HG02840 (cell line): ENCODE measurements around the gene NEK11.
"Not testable (repeated sequence)": the region's sequence is repeated elsewhere in the genome, so short reads cannot be mapped to it uniquely, and the experiment has no call there.

Experiments
- ATAC-seq: cut with Tn5 transposase; IDR thresholded peaks from one replicate; pipeline ENCODE4 v1.9.1; 2021; ENCODE audit warnings: mild to moderate bottlenecking, moderate library complexity, moderate number of reproducible peaks; ENCODE audit not compliant: unreplicated experiment, low FRiP score

Gene NEK11

GRCh38 chr3:131349454-131349853 lies 322.8 kb downstream of the NEK11 start:
- ATAC-seq, result no peak

GRCh38 chr3:131349946-131350347 lies 323.3 kb downstream of the NEK11 start:
- ATAC-seq, result no peak

- no peak for ATAC-seq
Measured at GRCh38 chr3:131350506-131350905, 323.8 kb downstream of the NEK11 start.

- ATAC-seq, result no peak
Measured at GRCh38 chr3:131353016-131353877, 326.6 kb downstream of the NEK11 start.

- no peak for ATAC-seq
Measured at GRCh38 chr3:131353986-131354385, 327.3 kb downstream of the NEK11 start.

- ATAC-seq, result no peak
Measured at GRCh38 chr3:131356006-131356595, 329.4 kb downstream of the NEK11 start.

- no peak for ATAC-seq
Measured at GRCh38 chr3:131357275-131357674, 330.6 kb downstream of the NEK11 start.

- no peak for ATAC-seq
Measured at GRCh38 chr3:131360191-131360755, 333.6 kb downstream of the NEK11 start.

GRCh38 chr3:131361066-131361463 lies 334.4 kb downstream of the NEK11 start:
- ATAC-seq, result not testable (repeated sequence)

- ATAC-seq, result peak; percentile 77
Measured at GRCh38 chr3:131361464-131362421, 335.1 kb downstream of the NEK11 start.

- no peak for ATAC-seq
Measured at GRCh38 chr3:131363275-131363674, 336.6 kb downstream of the NEK11 start.

GRCh38 chr3:131370935-131371687 lies 344.4 kb downstream of the NEK11 start:
- ATAC-seq, result no peak

- ATAC-seq, result no peak
Measured at GRCh38 chr3:131371688-131372066, 345.0 kb downstream of the NEK11 start.

GRCh38 chr3:131374741-131375140 lies 348.1 kb downstream of the NEK11 start:
- no peak for ATAC-seq

- peak; percentile 1 for ATAC-seq
Measured at GRCh38 chr3:131380821-131381444, 354.3 kb downstream of the NEK11 start.

GRCh38 chr3:131381445-131382291 lies 355.0 kb downstream of the NEK11 start, which contains the start of gene NUDT16:
Gene NUDT16 (plus strand): TSS chr3:131381774. CDS start chr3:131381805, 31 bp downstream.
- ATAC-seq, result peak; percentile 99

GRCh38 chr3:131386429-131387165 lies 359.9 kb downstream of the NEK11 start:
- ATAC-seq, result no peak
